ENCODE data around the gene AHDC1.

AHDC1 gene

DNA sequence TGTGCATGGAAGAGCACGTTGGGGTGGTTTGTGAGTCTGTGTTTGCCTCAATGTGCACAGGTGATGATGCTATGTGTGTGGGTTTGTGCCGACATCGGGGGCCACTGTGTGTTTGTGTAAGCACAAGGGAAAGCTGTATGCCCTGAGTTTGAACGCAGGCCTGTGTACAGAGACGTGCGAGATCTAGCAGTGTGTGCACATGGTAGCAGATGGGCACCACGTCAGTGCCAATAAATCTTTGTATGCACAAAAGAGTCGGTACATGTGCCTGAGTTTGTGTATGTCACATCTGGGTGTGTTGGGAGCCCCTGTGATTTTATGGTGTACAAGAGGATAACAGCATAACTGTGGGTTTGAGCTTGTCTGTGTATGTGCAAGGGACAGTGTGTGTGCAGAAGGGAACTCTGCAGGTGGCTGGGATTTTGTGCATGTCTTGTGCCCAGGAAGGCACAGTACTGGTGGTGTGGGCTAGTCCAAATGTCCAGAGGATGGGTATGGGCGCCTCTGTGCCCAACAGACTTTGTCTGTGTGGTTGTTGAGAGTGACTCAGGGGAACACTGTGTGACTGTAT is 82.0 kb downstream of the AHDC1 start:
- H3K4me3 ChIP-seq (replicated peaks in 1 of 2; ENCODE audit: low read depth in 2 of 2, low read length in 2 of 2), result no peak overlapping the region
- TF ChIP-seq, protein P1, sequence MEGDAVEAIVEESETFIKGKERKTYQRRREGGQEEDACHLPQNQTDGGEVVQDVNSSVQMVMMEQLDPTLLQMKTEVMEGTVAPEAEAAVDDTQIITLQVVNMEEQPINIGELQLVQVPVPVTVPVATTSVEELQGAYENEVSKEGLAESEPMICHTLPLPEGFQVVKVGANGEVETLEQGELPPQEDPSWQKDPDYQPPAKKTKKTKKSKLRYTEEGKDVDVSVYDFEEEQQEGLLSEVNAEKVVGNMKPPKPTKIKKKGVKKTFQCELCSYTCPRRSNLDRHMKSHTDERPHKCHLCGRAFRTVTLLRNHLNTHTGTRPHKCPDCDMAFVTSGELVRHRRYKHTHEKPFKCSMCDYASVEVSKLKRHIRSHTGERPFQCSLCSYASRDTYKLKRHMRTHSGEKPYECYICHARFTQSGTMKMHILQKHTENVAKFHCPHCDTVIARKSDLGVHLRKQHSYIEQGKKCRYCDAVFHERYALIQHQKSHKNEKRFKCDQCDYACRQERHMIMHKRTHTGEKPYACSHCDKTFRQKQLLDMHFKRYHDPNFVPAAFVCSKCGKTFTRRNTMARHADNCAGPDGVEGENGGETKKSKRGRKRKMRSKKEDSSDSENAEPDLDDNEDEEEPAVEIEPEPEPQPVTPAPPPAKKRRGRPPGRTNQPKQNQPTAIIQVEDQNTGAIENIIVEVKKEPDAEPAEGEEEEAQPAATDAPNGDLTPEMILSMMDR (IDR thresholded peaks at IDR 0.05; ENCODE audit: low read depth, low read length), result no peak
- DNase-seq (ENCODE audit: low read depth in 2 of 2), result no peak

DNA sequence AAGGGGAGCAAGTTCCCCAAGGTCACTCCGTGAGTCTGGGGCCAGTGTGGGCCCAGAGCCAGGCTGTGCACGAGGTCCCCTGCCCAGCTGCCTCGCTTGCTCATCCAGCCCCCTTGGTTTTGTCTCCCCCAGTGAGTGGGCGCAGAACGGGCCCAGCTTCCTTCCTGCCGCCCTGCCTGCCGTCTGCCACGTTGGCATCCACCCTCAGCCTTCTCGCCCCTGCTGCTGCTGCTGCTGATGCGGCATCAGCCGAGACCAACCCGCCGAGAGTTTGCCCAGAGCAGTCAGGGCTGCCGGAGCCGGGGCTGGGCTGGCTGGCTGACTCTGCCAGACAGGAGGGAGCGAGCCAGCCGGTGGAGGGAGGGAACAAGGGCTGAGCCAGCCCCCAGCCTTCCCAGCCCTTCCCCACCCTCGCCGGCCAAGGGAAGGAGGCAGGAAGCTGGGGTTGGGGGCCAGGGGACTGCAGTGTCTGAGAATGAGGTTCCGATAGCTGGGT is 82.6 kb downstream of the AHDC1 start:
- no peak overlapping the region for H3K4me3 ChIP-seq (replicated peaks in 1 of 2; ENCODE audit: low read depth in 2 of 2, low read length in 2 of 2)
- DNase-seq (ENCODE audit: low read depth in 2 of 2), result no peak
- TF ChIP-seq, protein P1 (IDR thresholded peaks at IDR 0.05; ENCODE audit: low read depth, low read length), result no peak

DNA sequence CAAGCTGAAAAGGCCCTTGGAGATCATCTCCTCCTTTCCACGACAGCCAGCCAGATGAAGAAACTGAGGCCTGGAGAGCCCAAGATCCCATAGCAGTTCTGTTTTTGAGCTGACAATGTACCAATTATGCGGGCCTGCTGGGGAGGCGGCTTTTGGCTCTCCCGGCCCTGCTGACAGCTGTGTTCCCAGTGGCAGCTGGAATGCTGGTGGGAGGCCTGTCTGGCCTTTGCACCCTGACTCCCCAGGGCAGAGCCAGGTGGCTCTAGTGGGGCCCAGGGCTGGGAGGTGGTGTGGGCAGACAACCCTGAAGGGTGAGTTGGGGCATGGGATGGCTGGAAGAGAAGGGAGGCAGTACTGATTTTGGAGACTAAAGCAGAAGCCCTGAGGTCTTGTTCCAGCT is 83.3 kb downstream of the AHDC1 start:
- DNase-seq (ENCODE audit: low read depth in 2 of 2), result no peak
- no peak overlapping the region for H3K4me3 ChIP-seq (replicated peaks in 1 of 2; ENCODE audit: low read depth in 2 of 2, low read length in 2 of 2)
- TF ChIP-seq, protein P1 (IDR thresholded peaks at IDR 0.05; ENCODE audit: low read depth, low read length), result no peak

DNA sequence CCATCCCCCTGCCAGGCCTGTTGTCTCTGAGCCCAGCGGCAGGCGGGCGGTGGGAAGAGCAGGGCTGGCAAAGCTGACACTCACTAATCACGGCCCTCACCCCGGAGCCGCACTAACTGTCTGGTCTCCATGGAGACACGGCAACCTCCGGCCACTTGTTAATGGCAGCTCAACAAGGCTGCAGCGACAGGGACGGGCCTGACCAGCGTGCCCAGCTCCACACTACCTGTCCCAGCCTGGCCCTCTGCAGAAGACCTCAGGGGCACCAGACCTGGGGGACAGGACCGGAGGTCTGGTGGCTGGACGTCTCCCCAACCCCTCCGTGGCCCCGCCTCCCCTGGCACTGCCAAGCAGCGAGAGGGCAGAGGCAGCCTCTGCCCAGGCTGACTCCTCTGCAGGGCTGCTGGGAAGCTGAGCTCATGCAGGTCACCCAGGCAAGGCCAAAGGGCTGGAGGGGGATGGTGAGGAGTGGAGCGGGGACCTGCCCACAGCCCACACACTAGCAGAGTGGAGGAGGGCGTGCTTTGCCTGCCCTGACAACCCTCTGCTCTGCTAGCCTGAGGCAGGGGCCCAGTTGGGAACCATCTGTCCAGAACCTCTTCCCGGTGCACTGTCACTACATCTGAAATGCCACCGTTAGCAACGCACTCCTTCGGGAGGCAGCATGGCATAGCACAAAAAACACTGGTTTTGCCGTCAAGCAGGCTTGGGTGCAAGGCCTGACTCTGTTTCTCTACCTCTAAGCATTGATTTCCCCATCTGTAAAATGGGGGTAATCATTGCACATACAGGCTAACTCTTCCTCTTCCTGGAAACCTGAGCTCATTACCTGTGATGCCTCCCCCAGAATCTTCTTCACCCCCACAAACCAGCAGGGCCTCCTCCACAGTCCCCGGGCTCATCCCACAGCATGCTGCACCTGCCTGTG is 84.3 kb downstream of the AHDC1 start:
- no peak overlapping the region for H3K4me3 ChIP-seq (replicated peaks in 1 of 2; ENCODE audit: low read depth in 2 of 2, low read length in 2 of 2)
- no peak for DNase-seq (ENCODE audit: low read depth in 2 of 2)
- TF ChIP-seq, protein P1 (IDR thresholded peaks at IDR 0.05; ENCODE audit: low read depth, low read length), result no peak

DNA sequence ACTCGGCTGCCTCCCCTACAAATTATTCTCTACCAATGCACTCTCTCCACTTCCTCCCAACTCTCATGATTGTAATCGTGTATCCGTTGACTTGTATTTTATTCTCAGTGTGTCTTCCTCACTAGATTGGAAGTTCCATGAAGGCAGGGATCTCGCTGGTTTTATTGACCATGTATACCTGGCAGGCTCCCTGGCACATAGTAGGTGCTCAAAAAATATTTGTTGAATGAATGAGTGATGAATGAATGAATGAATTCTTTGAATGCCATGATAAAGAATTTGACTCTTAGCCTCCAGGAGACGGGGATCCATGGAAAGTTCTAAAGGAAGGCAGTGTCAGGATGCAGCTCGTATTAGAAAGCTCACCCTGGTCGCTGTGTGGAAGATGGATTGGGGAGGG is 85.1 kb downstream of the AHDC1 start:
- TF ChIP-seq, protein P1 (IDR thresholded peaks at IDR 0.05; ENCODE audit: low read depth, low read length), result no peak
- H3K4me3 ChIP-seq (replicated peaks in 1 of 2; ENCODE audit: low read depth in 2 of 2, low read length in 2 of 2), result no peak overlapping the region
- no peak for DNase-seq (ENCODE audit: low read depth in 2 of 2)

DNA sequence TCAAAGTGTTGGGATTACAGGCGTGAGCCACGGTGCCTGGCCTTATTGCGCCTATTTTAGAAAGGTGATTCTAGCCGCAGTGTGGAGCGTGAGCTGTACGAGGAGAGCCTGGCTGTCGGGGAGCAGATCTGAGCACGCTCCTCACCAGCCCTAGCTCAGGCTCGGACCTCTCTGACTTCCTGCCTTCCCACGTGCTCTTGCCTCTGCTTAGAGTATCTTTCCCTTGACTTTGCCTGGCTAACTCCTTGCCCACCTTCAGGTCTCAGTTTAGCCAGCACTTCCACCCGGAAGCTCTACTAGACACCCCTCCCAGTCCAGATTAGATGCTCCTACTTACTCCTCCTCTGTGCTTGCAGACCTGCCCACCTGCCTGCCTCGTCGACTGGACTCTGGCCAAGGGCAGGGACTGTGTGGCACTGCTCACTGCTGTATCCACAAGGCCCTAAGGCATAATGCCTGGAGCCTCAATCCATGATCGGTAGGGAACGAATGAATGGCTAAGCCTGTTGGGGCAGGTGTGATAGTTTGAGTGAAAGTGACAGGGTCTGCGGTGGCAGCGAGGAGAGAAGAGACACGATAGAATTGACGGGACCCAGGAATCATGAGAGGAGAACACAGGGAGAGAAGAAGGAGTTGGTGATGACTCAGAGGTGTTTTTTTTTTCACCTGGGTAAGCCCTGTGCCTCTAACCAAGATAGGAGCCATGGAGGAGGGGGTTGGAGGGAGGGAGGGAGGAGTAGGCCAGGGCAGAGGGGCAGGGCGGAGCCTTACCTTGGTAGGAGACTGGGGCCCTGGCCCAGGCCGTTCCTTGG is 85.8 kb downstream of the AHDC1 start:
- DNase-seq (ENCODE audit: low read depth in 2 of 2), result no peak
- TF ChIP-seq, protein P1 (IDR thresholded peaks at IDR 0.05; ENCODE audit: low read depth, low read length), result no peak

More for the DNA sequence above, 85.8 kb downstream of the AHDC1 start:
- H3K4me3 ChIP-seq (replicated peaks in 1 of 2; ENCODE audit: low read depth in 2 of 2, low read length in 2 of 2), result no peak overlapping the region

Measured in cardiac fibroblast (primary cell).